H1 (cell line): ENCODE data around the gene PRKN. TPM values are rescaled to one million over a fixed set of nuclear protein-coding genes. Genes with fewer than 3 reads are reported as not detected.

Experiments used
- CTCF ChIA-PET: fragments of 300-600 bp; sonication (Branson Sonifier 250); formaldehyde crosslinking; loops from one replicate; lab custom pipeline; 2021; ENCODE audit not compliant: partially characterized antibody; lab: Charles Lee
- POLR2A ChIA-PET: fragments of 300-600 bp; sonication (Branson Sonifier 250); formaldehyde crosslinking; loops from one replicate; lab custom pipeline; 2021; ENCODE audit warnings: inconsistent platforms; ENCODE audit not compliant: partially characterized antibody; lab: Charles Lee
- DNase-seq, 2 experiments: peaks; one replicate each; pipeline versions ENCODE4 v3.0.0 to v3.0.0-alpha.2; 2010 to 2022; ENCODE audit warnings: low spot score in 2 of 2, low read depth in 1 of 2, mixed read lengths in 1 of 2
- FAIRE-seq: peaks from 2 replicates; lab custom pipeline; 2011; peaks lifted over from hg19 to GRCh38; lab: Jason Lieb, UNC
- H2AFZ ChIP-seq: 2 replicates; pipeline ENCODE4 v1.8.1; 2012; ENCODE audit warnings: low read length, inconsistent platforms
- H2AK5ac ChIP-seq: 2 replicates; pipeline ENCODE4 v1.6.1; 2013; ENCODE audit warnings: low read depth, low read length
- H2BK120ac ChIP-seq: replicated peaks from 2 replicates; pipeline ENCODE3; 2013; ENCODE audit warnings: low read depth, low read length, inconsistent platforms
- H2BK12ac ChIP-seq: 2 replicates; pipeline ENCODE4 v1.6.1; 2013; ENCODE audit warnings: low read depth, low read length
- H2BK15ac ChIP-seq: 2 replicates; pipeline ENCODE4 v1.6.1; 2013; ENCODE audit warnings: low read length
- H2BK20ac ChIP-seq: 2 replicates; pipeline ENCODE4 v1.6.1; 2013; ENCODE audit warnings: low read length
- H2BK5ac ChIP-seq: 2 replicates; pipeline ENCODE4 v1.6.1; 2013; ENCODE audit warnings: low read depth, low read length
- H3K14ac ChIP-seq: 2 replicates; pipeline ENCODE4 v1.6.1; 2013; ENCODE audit warnings: inconsistent platforms; ENCODE audit not compliant: insufficient read length
- H3K18ac ChIP-seq: 2 replicates; pipeline ENCODE4 v1.6.1; 2013; ENCODE audit warnings: low read length; ENCODE audit errors: extremely low read depth
- H3K23ac ChIP-seq: 2 replicates; pipeline ENCODE4 v1.6.1; 2013; ENCODE audit warnings: inconsistent platforms; ENCODE audit not compliant: insufficient read length
- H3K23me2 ChIP-seq: 2 replicates; pipeline ENCODE4 v1.6.1; 2013; ENCODE audit warnings: low read depth, low read length
- H3K27ac ChIP-seq: 2 replicates; pipeline ENCODE4 v1.6.1; 2011; ENCODE audit warnings: low read depth, low read length, inconsistent platforms
- H3K27me3 ChIP-seq, 4 experiments: replicated peaks in 1 of 4; 1 replicate in 1 of 4; 2 replicates in 3 of 4; pipeline versions ENCODE4 v1.6.1 to v1.8.1; 2011 to 2013; ENCODE audit warnings: low read length in 3 of 4, mild to moderate bottlenecking in 3 of 4, inconsistent platforms in 2 of 4, mixed read lengths in 2 of 4, moderate library complexity in 1 of 4; ENCODE audit not compliant: control insufficient read depth in 3 of 4, insufficient read depth in 3 of 4; ENCODE audit errors: extremely low read depth in 1 of 4
- H3K36me3 ChIP-seq, 4 experiments: 2 replicates each; pipeline versions ENCODE4 v1.6.1 to v1.8.1; 2011 to 2013; ENCODE audit warnings: mild to moderate bottlenecking in 4 of 4, low read length in 3 of 4, moderate library complexity in 2 of 4, control low read depth in 1 of 4, inconsistent platforms in 1 of 4; ENCODE audit not compliant: insufficient read depth in 4 of 4, control insufficient read depth in 2 of 4
- H3K4ac ChIP-seq: replicated peaks from 2 replicates; pipeline ENCODE3; 2013; ENCODE audit warnings: low read length, low read depth, mixed read lengths, inconsistent platforms; ENCODE audit not compliant: insufficient read length
- H3K4me1 ChIP-seq, 4 experiments: replicated peaks in 1 of 4; 1 replicate in 1 of 4; 2 replicates in 3 of 4; pipeline versions ENCODE4 v1.6.1 to v1.8.1; 2011 to 2013; ENCODE audit warnings: low read length in 3 of 4, inconsistent platforms in 2 of 4, mixed read lengths in 1 of 4; ENCODE audit not compliant: insufficient read depth in 4 of 4, control insufficient read depth in 3 of 4
- H3K4me2 ChIP-seq, 2 experiments: 2 replicates each; pipeline versions ENCODE4 v1.6.1 to v1.8.1; 2011 to 2013; ENCODE audit warnings: low read depth in 2 of 2, low read length in 2 of 2, control low read depth in 1 of 2, inconsistent platforms in 1 of 2, mild to moderate bottlenecking in 1 of 2; ENCODE audit not compliant: insufficient read depth in 1 of 2
- H3K4me3 ChIP-seq, 4 experiments: fragments of 200-600, 300-600 bp in 1 of 4; sonication (generic), shearing (Covaris generic), sonication (Bioruptor Twin) in 1 of 4; 2 replicates each; pipeline versions ENCODE4 v1.5.1 to v1.8.1; 2011 to 2016; ENCODE audit warnings: low read length in 4 of 4, low read depth in 3 of 4, control low read depth in 2 of 4, inconsistent platforms in 2 of 4, mild to moderate bottlenecking in 2 of 4, mixed read lengths in 1 of 4, moderate library complexity in 1 of 4; ENCODE audit not compliant: insufficient read depth in 2 of 4; ENCODE audit errors: extremely low read depth in 1 of 4
- H3K56ac ChIP-seq: replicated peaks from 2 replicates; pipeline ENCODE3; 2013; ENCODE audit warnings: low read depth, mild to moderate bottlenecking, mixed read lengths, low read length, inconsistent platforms; ENCODE audit not compliant: insufficient read length
- H3K79me1 ChIP-seq: 2 replicates; pipeline ENCODE4 v1.6.1; 2013; ENCODE audit warnings: low read depth, low read length, control low read depth
- H3K79me2 ChIP-seq, 2 experiments: 2 replicates each; pipeline versions ENCODE4 v1.6.1 to v1.8.1; 2012 to 2013; ENCODE audit warnings: low read length in 2 of 2, mild to moderate bottlenecking in 2 of 2, inconsistent platforms in 1 of 2; ENCODE audit not compliant: insufficient read depth in 2 of 2, control insufficient read depth in 1 of 2
- H3K9ac ChIP-seq, 4 experiments: replicated peaks in 1 of 4; 1 replicate in 1 of 4; 2 replicates in 3 of 4; pipeline versions ENCODE4 v1.6.1 to v1.8.1; 2011 to 2013; ENCODE audit warnings: low read depth in 3 of 4, low read length in 3 of 4, control low read depth in 2 of 4, mild to moderate bottlenecking in 2 of 4, moderate library complexity in 2 of 4, inconsistent platforms in 1 of 4; ENCODE audit errors: extremely low read depth in 1 of 4
- H3K9me3 ChIP-seq, 2 experiments: 2 replicates each; pipeline versions ENCODE4 v1.6.1 to v1.8.1; 2012 to 2013; ENCODE audit warnings: mild to moderate bottlenecking in 2 of 2, moderate library complexity in 2 of 2, control low read depth in 1 of 2, inconsistent platforms in 1 of 2, low read depth in 1 of 2, low read length in 1 of 2, mixed read lengths in 1 of 2; ENCODE audit not compliant: insufficient read depth in 2 of 2
- H4K20me1 ChIP-seq, 2 experiments: replicated peaks in 1 of 2; 2 replicates each; pipeline versions ENCODE3 to v1.8.1; 2011 to 2013; ENCODE audit warnings: inconsistent platforms in 2 of 2, low read length in 2 of 2, mild to moderate bottlenecking in 1 of 2; ENCODE audit not compliant: insufficient read depth in 2 of 2, control insufficient read depth in 1 of 2
- H4K5ac ChIP-seq: 2 replicates; pipeline ENCODE4 v1.6.1; 2013; ENCODE audit warnings: low read length, low read depth, mixed read lengths, inconsistent platforms; ENCODE audit not compliant: insufficient read length
- H4K8ac ChIP-seq: 2 replicates; pipeline ENCODE4 v1.8.0; 2013; ENCODE audit warnings: mild to moderate bottlenecking, moderate library complexity, low read length, inconsistent platforms; ENCODE audit not compliant: insufficient read depth; ENCODE audit errors: extremely low read depth
- H4K91ac ChIP-seq: replicated peaks from 2 replicates; pipeline ENCODE3; 2013; ENCODE audit warnings: low read length, mixed read lengths, inconsistent platforms; ENCODE audit not compliant: insufficient read length
- ATF3 ChIP-seq: IDR thresholded peaks from 2 replicates; pipeline ENCODE4 v1.6.1; 2011; ENCODE audit warnings: low read depth, mild to moderate bottlenecking, low read length; ENCODE audit not compliant: insufficient read depth
- CHD1 ChIP-seq: IDR thresholded peaks from 2 replicates; pipeline ENCODE4 v1.6.1; 2012; ENCODE audit warnings: low read depth, low read length, improper control_type of control experiment
- E2F6 ChIP-seq: IDR thresholded peaks from 2 replicates; pipeline ENCODE4 v1.6.1; 2012; ENCODE audit warnings: inconsistent platforms
- EGR1 ChIP-seq: IDR thresholded peaks from 2 replicates; pipeline ENCODE4 v1.6.1; 2011; ENCODE audit warnings: low read depth, low read length, borderline replicate concordance
- JUN ChIP-seq: IDR thresholded peaks from 2 replicates; pipeline ENCODE4 v1.6.1; 2011; ENCODE audit warnings: low read depth, mild to moderate bottlenecking, improper control_type of control experiment, low read length
- KDM5A ChIP-seq: fragments of 200-600 bp; IDR thresholded peaks from 2 replicates; pipeline ENCODE4 v1.7.1; 2012; ENCODE audit warnings: mild to moderate bottlenecking, low read length, inconsistent platforms, mixed read lengths
- MAX ChIP-seq: IDR thresholded peaks from 2 replicates; pipeline ENCODE4 v1.6.1; 2012; ENCODE audit warnings: inconsistent platforms
- POLR2A ChIP-seq, 2 experiments: IDR thresholded peaks; 1 replicate in 1 of 2; 2 replicates in 1 of 2; pipeline ENCODE4 v1.6.1; 2011; ENCODE audit warnings: low read depth in 2 of 2, low read length in 2 of 2, mild to moderate bottlenecking in 2 of 2; ENCODE audit errors: control extremely low read depth in 1 of 2
- RFX5 ChIP-seq: IDR thresholded peaks from 2 replicates; pipeline ENCODE4 v1.6.1; 2011; ENCODE audit warnings: low read depth, low read length, improper control_type of control experiment, borderline replicate concordance
- RNF2 ChIP-seq: fragments of 200-900, 300-1000 bp; sonication (generic); IDR thresholded peaks from 2 replicates; pipeline ENCODE4 v1.7.1; 2016; ENCODE audit warnings: borderline replicate concordance, low read depth, mild to moderate bottlenecking, antibody characterized with exemption, low read length; ENCODE audit not compliant: poor library complexity, severe bottlenecking; ENCODE audit errors: missing control alignments
- SP4 ChIP-seq: IDR thresholded peaks from 2 replicates; pipeline ENCODE4 v1.6.1; 2012; ENCODE audit warnings: low read length, inconsistent platforms
- ZNF274 ChIP-seq: IDR thresholded peaks from 2 replicates; pipeline ENCODE4 v1.7.0; 2012; ENCODE audit warnings: low read length, borderline replicate concordance; ENCODE audit errors: extremely low read depth
- WGBS, 2 experiments: shearing (Covaris generic) in 1 of 2; methylation state at CpG; one replicate each; pipeline versions ENCODE4 v1.1.6 to v1.1.7; 2013 to 2015; ENCODE audit warnings: low lambda C conversion rate in 2 of 2, mixed read lengths in 2 of 2, inconsistent platforms in 1 of 2, low coverage in 1 of 2, missing lambda C conversion rate in 1 of 2; ENCODE audit not compliant: insufficient replicate concordance in 2 of 2, insufficient coverage in 1 of 2, insufficient read length in 1 of 2; ENCODE audit errors: extremely low coverage in 1 of 2, missing lambda C conversion rate in 1 of 2; 5-methylcytosine and 5-hydroxymethylcytosine counted together
- polyA plus RNA-seq, 7 experiments: library from polyadenylated mRNA; depleted of rRNA in 3 of 7; stranded (reverse) in 5 of 7; unstranded in 2 of 7; fragments of >200 nt in 5 of 7; fragments of 200-250 nt in 2 of 7; gene quantifications; 1 replicate in 5 of 7; 2 replicates in 1 of 7; 4 replicates in 1 of 7; pipeline versions ENCODE4 v1.2.1 to v1.2.3, GENCODE V29; 2011 to 2013; ENCODE audit warnings: missing spikeins in 2 of 7, mixed read lengths in 2 of 7
- total RNA-seq: library from RNA; stranded (reverse); fragmentation: NEBNext Ultra II Directional; extraction: Animal tissue kit (Norgen Biotek cat#: 25700); gene quantifications from 2 replicates; pipeline ENCODE4 v1.2.1, GENCODE V29; 2021

The PRKN gene
- total and polyA plus RNA-seq, 2 of the 8 experiments (the other 6 are each of a cell fraction or from before 2014, with no cell fraction given) = 0.13 to 0.29 TPM

- Histone ChIP-seq H2AK5ac (no peak overlapping the region), H3K14ac (no peak overlapping the region), H3K27ac (no peak overlapping the region), H4K5ac (no peak overlapping the region), H3K18ac (no peak overlapping the region), H2BK15ac (no peak overlapping the region), H4K91ac (no peak overlapping the region), H4K8ac (no peak overlapping the region), H3K4me1 (peaks cover 0 to 5% (median 1%) of the 10 kb centered on the region in 4 experiments; a peak in 2 of 7 replicates), H3K23ac (no peak overlapping the region), H2BK12ac (no peak overlapping the region), H3K27me3 (no peaks in the 10 kb centered on the region), H3K4me2 (no peak overlapping the region), H3K79me1 (no peaks in the 10 kb centered on the region), H2BK5ac (no peak overlapping the region), H2BK120ac (no peak overlapping the region), H3K56ac (no peak overlapping the region), H3K23me2 (no peaks in the 10 kb centered on the region), H3K4ac (no peak overlapping the region), H4K20me1 (no peaks in the 10 kb centered on the region), H2AFZ (no peak overlapping the region; the same call in 1 of the 2 replicates), H3K36me3 (no peaks in the 10 kb centered on the region), H2BK20ac (no peak overlapping the region), H3K9me3 (no peaks in the 10 kb centered on the region), H3K9ac (no peak overlapping the region), H3K4me3 (no peak overlapping the region), H3K79me2 (no peaks in the 10 kb centered on the region)
- TF ChIP-seq EGR1 = no peak
- no peak for TF ChIP-seq POLR2A (IDR thresholded peaks at IDR 0.05; ENCODE audit: control extremely low read depth in 1 of 2, low read depth in 2 of 2, low read length in 2 of 2)
- no peak for TF ChIP-seq E2F6
- no peak for TF ChIP-seq CHD1
- no peak for TF ChIP-seq KDM5A
- no peak for TF ChIP-seq JUN
- no peak for TF ChIP-seq SP4
- no peak for TF ChIP-seq ZNF274
- no peak for TF ChIP-seq MAX
- no peak for TF ChIP-seq RNF2
- TF ChIP-seq ATF3 = no peak
- no peak for TF ChIP-seq RFX5
- 81% methylated on average over 7 of the region's 7 CpGs; no CpG with 5 or more reads in 1 of the 2 experiments for WGBS, 2 experiments
- ChIA-PET CTCF (interaction anchor here (0.6 to 1.2 kb wide), 4 partner anchors 12 to 1682 kb away, joined by 3 to 6 read pairs (median 4); no protein-coding TSS in a partner anchor), POLR2A (interaction anchor here (0.6 kb wide), 1 partner anchor 1534 kb away, joined by 5 read pairs; no protein-coding TSS in a partner anchor)
- DNase-seq = no peak
- peak; percentile 63 for FAIRE-seq
These were observed 200.6 kb downstream of the PRKN start for GRCh38 chr6:162526960-162527359.
